ENCODE data around the gene SRM. TPM values are rescaled to one million over a fixed set of nuclear protein-coding genes. Genes with fewer than 3 reads are reported as not detected.
A peak's percentile ranks its signal among the peaks of the same experiment; 100 is the strongest.

The SRM gene
- polyA plus RNA-seq, 3 donors = 23.2 to 43.2 (median 37.6) TPM

DNA sequence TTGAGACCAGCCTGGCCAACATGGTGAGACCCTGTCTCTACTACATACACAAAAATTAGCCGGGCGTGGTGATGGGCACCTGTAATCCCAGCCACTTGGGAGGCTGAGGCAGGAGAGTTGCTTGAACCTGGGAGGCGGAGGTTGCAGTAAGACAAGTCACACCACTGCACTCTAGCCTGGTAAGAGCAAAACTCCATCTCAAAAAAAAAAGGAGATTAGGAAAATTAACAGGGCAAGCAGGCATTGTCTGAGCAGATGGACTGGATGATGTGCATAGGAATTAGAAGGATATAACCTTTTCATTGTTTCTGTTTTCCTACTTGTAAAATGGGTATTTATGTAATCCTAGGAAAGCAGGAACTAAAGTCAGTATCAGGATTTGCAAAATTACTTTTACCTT is 31.8 kb downstream of the SRM start:
- no peaks in the 10 kb centered on the region for H3K4me1 ChIP-seq (ENCODE audit: control insufficient read depth in 1 of 2, insufficient read depth in 2 of 2, low read length in 2 of 2)
- no peak overlapping the region for H3K4me3 Mint-ChIP-seq
- DNase-seq = no peak
- TF ChIP-seq, protein P1, sequence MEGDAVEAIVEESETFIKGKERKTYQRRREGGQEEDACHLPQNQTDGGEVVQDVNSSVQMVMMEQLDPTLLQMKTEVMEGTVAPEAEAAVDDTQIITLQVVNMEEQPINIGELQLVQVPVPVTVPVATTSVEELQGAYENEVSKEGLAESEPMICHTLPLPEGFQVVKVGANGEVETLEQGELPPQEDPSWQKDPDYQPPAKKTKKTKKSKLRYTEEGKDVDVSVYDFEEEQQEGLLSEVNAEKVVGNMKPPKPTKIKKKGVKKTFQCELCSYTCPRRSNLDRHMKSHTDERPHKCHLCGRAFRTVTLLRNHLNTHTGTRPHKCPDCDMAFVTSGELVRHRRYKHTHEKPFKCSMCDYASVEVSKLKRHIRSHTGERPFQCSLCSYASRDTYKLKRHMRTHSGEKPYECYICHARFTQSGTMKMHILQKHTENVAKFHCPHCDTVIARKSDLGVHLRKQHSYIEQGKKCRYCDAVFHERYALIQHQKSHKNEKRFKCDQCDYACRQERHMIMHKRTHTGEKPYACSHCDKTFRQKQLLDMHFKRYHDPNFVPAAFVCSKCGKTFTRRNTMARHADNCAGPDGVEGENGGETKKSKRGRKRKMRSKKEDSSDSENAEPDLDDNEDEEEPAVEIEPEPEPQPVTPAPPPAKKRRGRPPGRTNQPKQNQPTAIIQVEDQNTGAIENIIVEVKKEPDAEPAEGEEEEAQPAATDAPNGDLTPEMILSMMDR (IDR thresholded peaks at IDR 0.05) = no peak
- no peaks in the 10 kb centered on the region for H3K27me3 ChIP-seq (ENCODE audit: control insufficient read depth in 2 of 2, insufficient read depth in 2 of 2, low read length in 2 of 2)
- intact Hi-C loops (cut with micrococcal nuclease) = no loop called here
- no peak overlapping the region for H3K27ac ChIP-seq (ENCODE audit: low read depth in 1 of 2, low read length in 2 of 2)
- H3K9me3 ChIP-seq (replicated peaks in 1 of 2; ENCODE audit: control insufficient read depth in 1 of 2, insufficient read depth in 1 of 2, low read length in 2 of 2) = no peaks in the 10 kb centered on the region
- no peak overlapping the region for H3K4me3 ChIP-seq (replicated peaks in 1 of 3; ENCODE audit: low read depth in 2 of 3, low read length in 3 of 3)
- no peaks in the 10 kb centered on the region for H3K9me3 Mint-ChIP-seq
- WGBS (ENCODE audit: insufficient coverage) = no CpG with 5 or more reads among the region's 3 CpGs
- H3K27me3 Mint-ChIP-seq (ENCODE audit: low read depth in 3 of 3) = peaks cover 0 to 2% (median 1%) of the 10 kb centered on the region in 3 donors
- H3K79me2 ChIP-seq (ENCODE audit: insufficient read depth, low read length) = no peaks in the 10 kb centered on the region
- no peak overlapping the region for H3K9ac ChIP-seq (ENCODE audit: insufficient read depth, low read length, poor library complexity, severe bottlenecking)
- H3K4me2 ChIP-seq (replicated peaks; ENCODE audit: extremely low read depth, low read length, poor library complexity, severe bottlenecking) = no peak overlapping the region
- peaks cover 47 to 60% of the 10 kb centered on the region in 2 donors for H3K36me3 ChIP-seq (replicated peaks in 1 of 2; ENCODE audit: control insufficient read depth in 1 of 2, insufficient read depth in 2 of 2, low read length in 2 of 2)
- no peak overlapping the region for H2AFZ ChIP-seq (ENCODE audit: insufficient read depth, low read depth, low read length, poor library complexity, severe bottlenecking)
- peak overlapping the region in 2 of 7 donors; percentile 62 to 63 for H3K27ac Mint-ChIP-seq
- no peaks in the 10 kb centered on the region for H3K4me1 Mint-ChIP-seq
- peaks cover 50 to 63% of the 10 kb centered on the region in 2 donors for H3K36me3 Mint-ChIP-seq
- H4K20me1 ChIP-seq (ENCODE audit: insufficient read depth, low read length) = peaks cover 59% of the 10 kb centered on the region

DNA sequence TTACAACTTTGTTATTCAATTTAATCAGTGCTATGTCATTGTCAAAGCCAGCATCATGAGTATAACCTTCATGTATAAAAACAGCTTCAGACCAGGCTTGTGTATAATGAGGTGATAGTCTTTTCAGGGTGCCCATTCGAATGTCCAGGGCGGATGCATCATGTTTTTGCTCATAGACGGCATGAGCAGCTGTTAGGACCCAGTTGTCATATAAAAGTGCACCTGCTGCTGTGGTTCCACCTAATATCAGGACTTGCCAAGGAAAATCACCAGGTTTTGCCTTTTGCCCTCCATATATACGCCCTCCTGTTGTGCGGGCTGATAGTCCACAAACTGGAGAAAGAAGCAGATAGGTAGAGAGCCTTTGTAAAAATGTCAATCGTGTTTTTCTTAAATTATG is 32.5 kb downstream of the SRM start:
- H3K4me3 Mint-ChIP-seq = no peak overlapping the region
- peaks cover 0 to 2% (median 1%) of the 10 kb centered on the region in 3 donors for H3K27me3 Mint-ChIP-seq (ENCODE audit: low read depth in 3 of 3)
- Histone ChIP-seq H3K36me3 (replicated peaks in 1 of 2; ENCODE audit: control insufficient read depth in 1 of 2, insufficient read depth in 2 of 2, low read length in 2 of 2) (peaks cover 53 to 67% of the 10 kb centered on the region in 2 donors), H3K4me1 (ENCODE audit: control insufficient read depth in 1 of 2, insufficient read depth in 2 of 2, low read length in 2 of 2) (no peaks in the 10 kb centered on the region), H3K4me2 (replicated peaks; ENCODE audit: extremely low read depth, low read length, poor library complexity, severe bottlenecking) (no peak overlapping the region), H3K9me3 (replicated peaks in 1 of 2; ENCODE audit: control insufficient read depth in 1 of 2, insufficient read depth in 1 of 2, low read length in 2 of 2) (no peaks in the 10 kb centered on the region), H3K27ac (ENCODE audit: low read depth in 1 of 2, low read length in 2 of 2) (no peak overlapping the region), H3K4me3 (replicated peaks in 1 of 3; ENCODE audit: low read depth in 2 of 3, low read length in 3 of 3) (no peak overlapping the region), H3K9ac (ENCODE audit: insufficient read depth, low read length, poor library complexity, severe bottlenecking) (no peak overlapping the region), H4K20me1 (ENCODE audit: insufficient read depth, low read length) (peaks cover 61% of the 10 kb centered on the region), H3K27me3 (ENCODE audit: control insufficient read depth in 2 of 2, insufficient read depth in 2 of 2, low read length in 2 of 2) (no peaks in the 10 kb centered on the region), H2AFZ (ENCODE audit: insufficient read depth, low read depth, low read length, poor library complexity, severe bottlenecking) (no peak overlapping the region), H3K79me2 (ENCODE audit: insufficient read depth, low read length) (no peaks in the 10 kb centered on the region)
- no peaks in the 10 kb centered on the region for H3K9me3 Mint-ChIP-seq
- H3K36me3 Mint-ChIP-seq = peaks cover 56 to 70% of the 10 kb centered on the region in 2 donors
- H3K4me1 Mint-ChIP-seq = no peaks in the 10 kb centered on the region
- peak overlapping the region in 1 of 7 donors; percentile 10 for H3K27ac Mint-ChIP-seq
- intact Hi-C loops (cut with micrococcal nuclease) = no loop called here
- DNase-seq = no peak
- TF ChIP-seq, protein P1 (IDR thresholded peaks at IDR 0.05) = no peak
- WGBS (ENCODE audit: insufficient coverage) = 80% methylated on average over 1 of the region's 6 CpGs

Data from CD14-positive monocyte (primary cell).